Heart left ventricle (tissue), 13 donors: ENCODE results near the gene CNST.

Experiments
- CTCF ChIP-seq, 12 donors: fragments of 200-600 bp; sonication (generic) in 4 of 12; IDR thresholded peaks; one replicate each; pipeline versions ENCODE4 v1.5.0 to v1.8.0; 2018 to 2022; ENCODE audit warnings: antibody characterized with exemption in 12 of 12, mild to moderate bottlenecking in 5 of 12
- POLR2A ChIP-seq, 2 donors: fragments of 450-650 bp; IDR thresholded peaks; one replicate each; pipeline ENCODE4 v1.6.1; 2017; ENCODE audit warnings: antibody characterized with exemption in 2 of 2, mild to moderate bottlenecking in 2 of 2, moderate library complexity in 2 of 2
- donor health status: ischemic (EF 13 %, LVEDD 7.1; RV severe dilation, severe dysfunction).
- donor health status: DM: no; HTN: yes; CAD: no.
- donor health status: DM: no; HTN: no; CAD: no.
- donor health status: ischemic (EF 25% LVEDD 6.9; RV normal size, moderate dysfunction).
- donor health status: ischemic (EF 25% LVEDD 5.7; RV mildly dilated, moderate dysfunction).
- donor health status: ischemic (EF 35%, LVEDD 5.7; RV mildly dilated, moderate dysfunction).
- donor health status: nonischemic (EF 11% LVEDD 7.7; RV severe dilation, severe dysfunction).
- donor health status: DM: yes; HTN: yes; CAD: no.
- donor health status: PGD.
- donor health status: ischemic (EF 29% LVEDD 5.4; RV normal size, mild dysfunction).
- donor health status: nonischemic (EF 23%, LVEDD 6.1; RV moderate dilation, normal function).

GRCh38 chr1:246533371-246533905 is 32.8 kb upstream of the CNST start:
- TF ChIP-seq CTCF (IDR thresholded peaks at IDR 0.05): no peak
- TF ChIP-seq POLR2A (IDR thresholded peaks at IDR 0.05): no peak
